SH-SY5Y (cell line): ENCODE data around the gene ZBTB16.

Experiments used
- GATA2 ChIP-seq: IDR thresholded peaks from 2 replicates; pipeline ENCODE4 v1.6.1; 2011; ENCODE audit warnings: mild to moderate bottlenecking, low read depth, low read length
- GATA3 ChIP-seq: IDR thresholded peaks from 2 replicates; pipeline ENCODE4 v1.6.1; 2011; ENCODE audit warnings: low read depth, mild to moderate bottlenecking, low read length, moderate library complexity

Gene ZBTB16

DNA sequence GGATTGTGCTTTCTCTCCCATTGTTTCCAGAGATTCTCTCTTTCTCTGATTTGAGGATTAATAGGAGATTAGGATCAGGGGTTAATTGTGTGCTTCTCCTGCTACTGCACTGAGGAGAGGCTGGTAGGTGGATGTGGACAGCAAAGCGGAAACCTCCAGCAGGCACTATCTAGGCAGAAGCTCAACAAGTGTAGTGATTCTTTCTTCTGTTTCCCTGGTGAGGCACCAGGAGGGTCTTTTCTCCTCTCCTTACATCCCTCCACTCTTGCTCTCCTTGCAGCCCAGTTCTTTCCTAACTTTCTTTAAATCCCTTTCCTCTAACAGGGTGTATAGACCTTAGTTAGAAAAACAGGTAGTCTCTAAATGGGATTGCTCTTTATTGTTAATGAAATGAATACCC is 1.9 kb upstream of the ZBTB16 start:
- TF ChIP-seq GATA2: no peak
- no peak for TF ChIP-seq GATA3

DNA sequence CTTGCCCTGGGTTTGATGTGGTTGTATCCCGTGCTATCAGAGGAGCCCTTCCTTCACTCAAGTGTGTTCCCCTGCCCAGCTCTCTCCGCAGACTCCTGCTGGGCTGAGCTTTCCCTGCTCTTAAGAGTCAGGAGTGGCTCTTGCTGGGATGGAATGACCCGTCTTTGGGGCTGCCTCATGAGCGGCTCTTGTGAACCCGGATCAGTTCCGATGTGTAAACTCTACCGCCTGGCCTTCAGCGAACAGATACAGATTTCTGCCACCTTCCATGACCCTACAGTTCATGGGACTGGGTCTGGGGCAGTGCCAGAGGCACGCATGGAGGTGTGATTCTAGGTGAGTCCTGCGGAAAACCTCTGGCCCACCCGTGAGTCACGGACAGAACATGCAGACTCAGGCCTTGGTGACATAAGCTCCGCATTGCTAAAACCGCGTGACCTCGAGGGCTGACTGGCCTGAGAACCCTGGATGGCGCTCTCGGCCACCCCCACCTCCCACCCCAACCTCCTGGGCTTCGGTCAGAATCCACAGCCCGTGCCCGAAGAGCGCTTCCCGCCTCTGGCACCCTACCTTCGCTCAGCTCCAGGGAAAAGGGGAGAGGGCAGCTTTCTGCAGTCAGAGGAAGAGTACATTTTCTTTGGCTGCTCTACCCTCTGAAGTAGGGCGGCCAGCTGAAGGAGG is 1.3 kb upstream of the ZBTB16 start:
- TF ChIP-seq GATA2 (no peak), GATA3 (no peak)

- TF ChIP-seq GATA3 (no peak), GATA2 (no peak)
Observed at GRCh38 chr11:114058871-114059277, 637 bp upstream of the ZBTB16 start.

- TF ChIP-seq GATA2 (no peak), GATA3 (no peak)
Observed at GRCh38 chr11:114059984-114060391, 477 bp downstream of the ZBTB16 start.

DNA sequence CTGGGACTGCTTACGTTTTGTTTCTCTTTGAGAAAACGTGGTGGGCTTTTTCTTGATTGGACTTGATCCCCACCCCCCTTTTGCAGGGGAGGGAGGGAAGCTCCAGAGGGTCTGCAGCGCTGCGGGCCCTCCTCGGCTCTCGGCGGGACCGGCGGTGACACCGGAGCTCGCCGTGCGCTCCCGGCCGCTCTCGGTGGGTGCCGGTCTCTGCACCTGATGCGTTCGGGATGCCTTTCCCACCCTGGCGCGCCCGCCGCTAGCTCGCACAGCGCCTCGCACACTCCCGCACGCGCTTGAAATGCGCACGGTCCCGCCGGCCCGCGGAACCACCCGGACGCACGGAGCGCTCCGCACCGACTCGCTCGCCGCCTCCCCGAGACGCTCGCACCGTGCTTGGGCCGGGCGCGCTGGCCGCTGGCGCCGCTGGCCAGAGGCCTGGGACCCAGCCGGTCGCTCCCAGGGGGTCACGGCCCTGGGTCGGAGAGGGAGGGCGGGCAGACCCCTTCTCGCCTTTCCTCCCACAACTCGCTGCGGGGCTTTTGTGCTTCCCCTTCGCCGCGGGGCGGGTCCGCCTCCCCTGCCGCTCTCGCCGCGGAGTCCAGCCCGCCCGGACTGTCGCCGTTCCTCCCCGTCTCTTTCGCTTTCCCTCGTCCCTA is 1.0 kb downstream of the ZBTB16 start:
- no peak for TF ChIP-seq GATA2
- TF ChIP-seq GATA3: no peak

- TF ChIP-seq GATA2 (no peak), GATA3 (no peak)
Observed at GRCh38 chr11:114061048-114061680, 1.7 kb downstream of the ZBTB16 start.

GRCh38 chr11:114061681-114062049 is 2.2 kb downstream of the ZBTB16 start:
- TF ChIP-seq GATA2 (no peak), GATA3 (no peak)

DNA sequence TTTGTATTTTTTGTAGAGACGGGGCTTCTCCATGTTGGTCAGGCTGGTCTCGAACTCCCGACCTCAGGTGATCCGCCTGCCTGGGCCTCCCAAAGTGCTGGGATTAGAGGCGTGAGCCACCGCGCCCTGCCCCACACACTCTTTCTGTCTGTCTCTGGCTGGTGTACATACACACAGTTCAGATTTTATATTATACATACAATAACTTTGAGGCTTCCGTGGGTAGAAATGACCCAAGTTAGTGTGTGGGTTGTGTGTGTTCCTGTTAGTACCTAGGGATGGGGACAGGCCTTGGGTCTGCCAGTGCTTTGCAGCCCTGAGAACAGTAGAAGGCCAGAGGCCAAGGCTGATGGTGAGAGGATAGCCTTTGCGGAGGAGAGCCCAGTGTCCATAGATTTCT is 2.8 kb downstream of the ZBTB16 start:
- TF ChIP-seq GATA3: no peak
- no peak for TF ChIP-seq GATA2

GRCh38 chr11:114063149-114063828 is 3.8 kb downstream of the ZBTB16 start:
- TF ChIP-seq GATA3 (no peak), GATA2 (no peak)

- TF ChIP-seq GATA2 (no peak), GATA3 (no peak)
Observed at GRCh38 chr11:114063829-114064201, 4.3 kb downstream of the ZBTB16 start.

DNA sequence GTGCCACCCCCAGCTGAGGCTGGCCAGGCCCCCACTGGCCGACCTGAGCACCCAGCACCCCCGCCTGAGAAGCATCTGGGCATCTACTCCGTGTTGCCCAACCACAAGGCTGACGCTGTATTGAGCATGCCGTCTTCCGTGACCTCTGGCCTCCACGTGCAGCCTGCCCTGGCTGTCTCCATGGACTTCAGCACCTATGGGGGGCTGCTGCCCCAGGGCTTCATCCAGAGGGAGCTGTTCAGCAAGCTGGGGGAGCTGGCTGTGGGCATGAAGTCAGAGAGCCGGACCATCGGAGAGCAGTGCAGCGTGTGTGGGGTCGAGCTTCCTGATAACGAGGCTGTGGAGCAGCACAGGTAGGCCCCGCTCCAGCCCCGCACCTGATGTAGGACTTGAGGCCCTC is 4.7 kb downstream of the ZBTB16 start:
- TF ChIP-seq GATA2: no peak
- no peak for TF ChIP-seq GATA3

DNA sequence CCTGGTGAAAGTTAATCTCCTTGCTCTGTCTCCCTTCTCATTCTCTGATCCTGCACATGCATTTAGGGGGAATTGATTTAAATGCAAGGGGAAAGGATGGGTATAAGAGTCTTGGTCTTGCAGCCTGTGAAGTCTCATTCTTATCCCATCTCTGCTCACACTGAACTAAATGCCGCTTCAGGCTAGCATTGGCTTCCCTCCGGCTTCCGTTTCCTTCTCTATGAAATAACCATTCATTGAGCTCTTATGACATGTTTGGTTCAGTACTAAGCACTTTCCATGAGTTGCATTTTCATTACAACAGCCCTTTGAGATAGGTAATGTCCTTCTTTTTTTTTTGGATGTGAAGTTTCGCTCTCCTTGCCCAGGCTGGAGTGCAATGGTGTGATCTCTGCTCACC is 5.6 kb downstream of the ZBTB16 start:
- TF ChIP-seq GATA3 (no peak), GATA2 (no peak)

DNA sequence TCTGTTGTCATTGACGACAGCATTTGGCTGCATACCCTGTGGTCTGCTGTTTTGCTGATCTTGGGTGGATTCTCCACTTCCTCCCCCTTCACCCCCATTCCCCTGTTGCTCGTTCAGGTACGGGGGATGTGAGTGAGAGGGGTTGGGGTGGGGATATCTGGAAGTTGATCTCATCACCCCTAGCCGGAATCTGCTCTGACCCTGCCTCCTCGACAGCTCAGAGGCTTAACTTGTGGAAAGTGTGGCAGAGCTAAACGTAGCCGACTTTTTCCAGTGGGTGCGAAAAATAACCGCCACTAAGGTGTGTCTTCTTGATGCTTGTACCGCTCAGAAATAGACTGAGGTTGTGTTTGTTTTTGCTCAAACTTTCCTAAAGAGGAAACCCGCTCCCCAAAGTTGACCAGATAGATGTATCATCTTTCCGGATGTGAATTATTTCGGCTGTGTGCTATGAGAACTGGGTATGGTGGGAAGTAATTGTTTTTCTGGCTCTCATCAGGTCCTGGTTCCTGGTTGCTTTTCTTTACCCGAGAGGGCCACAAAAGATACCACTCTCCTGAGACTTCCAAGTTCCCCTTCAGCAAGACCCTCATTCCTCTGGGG is 6.6 kb downstream of the ZBTB16 start:
- TF ChIP-seq GATA3 (no peak), GATA2 (no peak)

DNA sequence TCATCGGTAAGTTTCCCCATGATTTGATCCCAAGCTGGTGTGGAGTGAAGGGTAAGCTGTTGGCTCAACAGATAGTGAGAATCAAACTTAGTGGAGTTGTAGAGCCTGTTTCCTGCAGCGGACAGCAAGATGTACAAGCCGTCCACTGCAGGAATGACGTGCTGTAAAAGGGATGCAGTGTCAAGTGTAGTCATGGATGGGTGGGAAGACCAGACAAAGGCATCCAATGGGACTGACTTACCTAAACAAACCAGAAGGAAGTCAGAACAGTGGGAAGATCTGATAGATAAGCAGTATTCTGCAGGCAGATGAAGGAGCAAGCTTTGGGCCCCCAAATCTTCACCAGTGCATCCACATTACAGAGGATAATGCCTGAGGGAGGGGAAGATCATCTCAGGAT is 8.8 kb downstream of the ZBTB16 start:
- TF ChIP-seq GATA3 (no peak), GATA2 (no peak)

DNA sequence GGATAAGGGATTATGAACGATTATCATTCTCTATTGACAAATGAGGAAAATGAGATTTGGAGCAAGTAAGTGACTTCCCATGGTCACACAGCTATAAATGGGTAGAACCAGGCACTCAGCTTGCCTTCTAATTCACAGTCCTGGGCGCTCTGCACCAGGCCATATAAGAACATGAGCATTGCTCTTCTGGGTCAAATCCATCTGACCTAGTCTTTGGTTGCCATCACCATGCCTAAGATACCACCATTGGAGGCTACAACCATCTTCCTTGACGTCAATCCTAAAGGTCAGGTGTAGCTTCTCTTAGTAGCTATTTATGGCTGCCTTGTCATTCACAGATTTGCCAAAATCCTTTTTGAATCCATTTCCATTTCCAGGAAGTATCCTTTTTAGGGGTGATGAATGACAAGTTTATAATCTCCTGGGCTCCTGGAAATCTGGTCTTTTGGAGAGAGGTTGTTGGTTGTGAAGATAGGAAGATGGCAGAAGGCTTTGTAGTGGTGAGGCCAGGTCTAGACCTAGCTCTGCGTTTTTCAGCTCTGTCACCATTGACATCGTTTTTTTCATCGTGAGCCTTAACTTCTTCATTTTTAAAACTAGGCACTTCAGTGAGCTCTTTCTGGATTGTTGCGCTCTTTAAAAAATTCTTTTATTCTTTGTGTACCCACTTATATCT is 11.1 kb downstream of the ZBTB16 start:
- TF ChIP-seq GATA3 (no peak), GATA2 (no peak)
